ENCODE results near the gene ZDHHC11B.

DNA sequence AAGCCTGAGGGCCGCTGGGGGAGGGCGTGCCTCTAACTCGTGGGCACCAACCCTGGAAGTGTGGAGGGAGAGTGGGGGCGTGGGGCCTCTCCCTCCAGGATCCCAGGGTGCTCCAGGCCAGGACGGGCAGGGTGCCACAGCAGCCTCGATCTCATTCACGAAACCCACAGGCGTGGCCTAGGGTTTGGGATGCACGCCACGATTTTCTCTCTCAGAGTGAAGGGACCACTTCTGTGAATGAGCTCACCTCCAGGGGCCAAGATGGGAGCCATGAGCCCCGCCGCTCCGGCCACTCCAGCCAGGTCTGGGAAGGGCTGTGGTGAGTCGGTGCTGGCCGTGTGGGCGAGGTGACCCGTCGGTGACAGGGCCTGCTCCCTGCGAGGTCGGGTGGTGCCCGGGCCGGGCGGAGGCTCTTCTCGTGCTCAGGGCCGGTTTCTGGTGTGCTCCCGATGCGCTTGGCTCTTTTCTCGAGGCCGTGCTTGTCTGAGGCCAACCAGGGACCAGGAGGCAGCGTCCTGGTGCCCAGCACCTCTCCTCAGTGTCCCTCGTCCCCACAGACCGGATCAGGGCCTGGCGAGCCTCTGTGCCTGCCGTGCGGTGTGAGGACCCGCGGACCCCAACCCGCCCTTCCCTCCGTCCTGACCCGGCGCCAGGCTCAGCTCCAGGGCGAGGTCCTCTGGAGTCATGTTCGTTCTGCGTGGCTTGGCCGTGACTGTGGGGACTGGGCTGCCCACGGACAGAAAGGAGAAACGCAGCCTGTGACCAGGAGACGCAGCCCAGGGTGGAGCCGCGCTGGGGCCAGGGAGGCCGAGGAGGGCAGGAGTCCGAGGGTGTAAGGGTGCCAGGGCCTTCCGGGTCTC, 122.4 kb downstream of the ZDHHC11B start:
- TF ChIP-seq, protein P1, sequence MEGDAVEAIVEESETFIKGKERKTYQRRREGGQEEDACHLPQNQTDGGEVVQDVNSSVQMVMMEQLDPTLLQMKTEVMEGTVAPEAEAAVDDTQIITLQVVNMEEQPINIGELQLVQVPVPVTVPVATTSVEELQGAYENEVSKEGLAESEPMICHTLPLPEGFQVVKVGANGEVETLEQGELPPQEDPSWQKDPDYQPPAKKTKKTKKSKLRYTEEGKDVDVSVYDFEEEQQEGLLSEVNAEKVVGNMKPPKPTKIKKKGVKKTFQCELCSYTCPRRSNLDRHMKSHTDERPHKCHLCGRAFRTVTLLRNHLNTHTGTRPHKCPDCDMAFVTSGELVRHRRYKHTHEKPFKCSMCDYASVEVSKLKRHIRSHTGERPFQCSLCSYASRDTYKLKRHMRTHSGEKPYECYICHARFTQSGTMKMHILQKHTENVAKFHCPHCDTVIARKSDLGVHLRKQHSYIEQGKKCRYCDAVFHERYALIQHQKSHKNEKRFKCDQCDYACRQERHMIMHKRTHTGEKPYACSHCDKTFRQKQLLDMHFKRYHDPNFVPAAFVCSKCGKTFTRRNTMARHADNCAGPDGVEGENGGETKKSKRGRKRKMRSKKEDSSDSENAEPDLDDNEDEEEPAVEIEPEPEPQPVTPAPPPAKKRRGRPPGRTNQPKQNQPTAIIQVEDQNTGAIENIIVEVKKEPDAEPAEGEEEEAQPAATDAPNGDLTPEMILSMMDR (IDR thresholded peaks at IDR 0.05; ENCODE audit: low read depth, low read length) = no peak
- TF ChIP-seq, protein P2, sequence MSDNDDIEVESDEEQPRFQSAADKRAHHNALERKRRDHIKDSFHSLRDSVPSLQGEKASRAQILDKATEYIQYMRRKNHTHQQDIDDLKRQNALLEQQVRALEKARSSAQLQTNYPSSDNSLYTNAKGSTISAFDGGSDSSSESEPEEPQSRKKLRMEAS (IDR thresholded peaks at IDR 0.05; ENCODE audit: low read depth, low read length) = no peak

Measured in NB4 (cell line).